HEK293 (cell line): ENCODE data around the gene PTGIR.

Experiments used
- RBAK ChIP-seq: fragments of 450-650 bp; formaldehyde crosslinking; IDR thresholded peaks from 2 replicates; pipeline ENCODE4 v1.5.1; 2016; ENCODE audit warnings: missing biosample characterization, missing genetic modification characterization
- ZBTB21 ChIP-seq: fragments of 450-650 bp; formaldehyde crosslinking; IDR thresholded peaks from 2 replicates; pipeline ENCODE4 v1.5.1; 2017; ENCODE audit warnings: missing biosample characterization, missing genetic modification characterization
- ZNF239 ChIP-seq: fragments of 450-650 bp; formaldehyde crosslinking; IDR thresholded peaks from 2 replicates; pipeline ENCODE4 v1.5.1; 2016; ENCODE audit warnings: missing biosample characterization, missing genetic modification characterization
- ZNF24 ChIP-seq: fragments of 450-650 bp; formaldehyde crosslinking; IDR thresholded peaks from 2 replicates; pipeline ENCODE4 v1.5.1; 2016; ENCODE audit warnings: missing biosample characterization, missing genetic modification characterization
- ZNF248 ChIP-seq: fragments of 450-650 bp; formaldehyde crosslinking; IDR thresholded peaks from 2 replicates; pipeline ENCODE4 v1.5.1; 2017; ENCODE audit warnings: missing biosample characterization, missing genetic modification characterization
- ZNF292 ChIP-seq: fragments of 450-650 bp; formaldehyde crosslinking; IDR thresholded peaks from 2 replicates; pipeline ENCODE4 v1.5.1; 2016; ENCODE audit warnings: low read depth, missing biosample characterization, missing genetic modification characterization, borderline replicate concordance
- ZNF501 ChIP-seq: fragments of 450-650 bp; formaldehyde crosslinking; IDR thresholded peaks from 2 replicates; pipeline ENCODE4 v1.5.1; 2016; ENCODE audit warnings: missing biosample characterization, missing genetic modification characterization
- ZNF791 ChIP-seq: fragments of 450-650 bp; formaldehyde crosslinking; IDR thresholded peaks from 2 replicates; pipeline ENCODE4 v1.5.1; 2016; ENCODE audit warnings: missing biosample characterization, missing genetic modification characterization
- TF ChIP-seq, protein P1 (sequence below): fragments of 450-650 bp; formaldehyde crosslinking; IDR thresholded peaks from 2 replicates; pipeline ENCODE4 v1.5.1; 2016; ENCODE audit warnings: missing biosample characterization, missing genetic modification characterization
- TF ChIP-seq, protein P2 (sequence below): fragments of 450-650 bp; formaldehyde crosslinking; IDR thresholded peaks from 2 replicates; pipeline ENCODE4 v1.5.1; 2016; ENCODE audit warnings: missing biosample characterization, missing genetic modification characterization

DNA sequence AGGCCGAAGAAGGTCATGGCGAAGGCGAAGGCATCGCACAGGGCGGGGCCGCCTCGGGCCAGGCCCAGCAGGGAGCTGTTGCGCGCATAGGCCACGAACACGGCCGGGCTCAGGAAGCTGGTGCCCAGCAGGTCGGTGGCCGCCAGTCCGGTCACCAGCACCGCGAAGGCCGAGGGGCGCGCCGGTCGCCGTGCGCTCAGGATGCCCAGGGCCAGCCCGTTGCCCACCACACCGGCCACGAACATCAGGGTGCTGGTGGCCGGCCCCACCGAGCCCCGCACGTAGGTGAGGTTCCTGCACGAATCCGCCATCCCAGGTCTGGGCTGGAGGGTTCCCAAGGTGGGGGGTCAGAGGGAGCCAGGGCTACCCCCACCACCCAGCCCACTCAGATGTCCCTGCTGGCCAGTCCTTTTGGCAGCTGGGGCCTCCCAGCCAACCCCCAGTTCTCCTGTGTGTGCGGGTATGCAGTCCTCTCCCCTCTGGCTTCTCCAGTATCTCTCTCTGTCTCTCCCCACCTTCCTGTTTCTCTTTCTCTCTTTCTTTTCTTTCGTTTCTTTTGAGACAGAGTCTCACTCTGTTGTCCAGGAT is 880 bp downstream of the PTGIR start:
- TF ChIP-seq ZNF239 (tag by site-specific recombination) = no peak
- no peak for TF ChIP-seq ZBTB21 (tag by site-specific recombination)
- TF ChIP-seq, protein P1, sequence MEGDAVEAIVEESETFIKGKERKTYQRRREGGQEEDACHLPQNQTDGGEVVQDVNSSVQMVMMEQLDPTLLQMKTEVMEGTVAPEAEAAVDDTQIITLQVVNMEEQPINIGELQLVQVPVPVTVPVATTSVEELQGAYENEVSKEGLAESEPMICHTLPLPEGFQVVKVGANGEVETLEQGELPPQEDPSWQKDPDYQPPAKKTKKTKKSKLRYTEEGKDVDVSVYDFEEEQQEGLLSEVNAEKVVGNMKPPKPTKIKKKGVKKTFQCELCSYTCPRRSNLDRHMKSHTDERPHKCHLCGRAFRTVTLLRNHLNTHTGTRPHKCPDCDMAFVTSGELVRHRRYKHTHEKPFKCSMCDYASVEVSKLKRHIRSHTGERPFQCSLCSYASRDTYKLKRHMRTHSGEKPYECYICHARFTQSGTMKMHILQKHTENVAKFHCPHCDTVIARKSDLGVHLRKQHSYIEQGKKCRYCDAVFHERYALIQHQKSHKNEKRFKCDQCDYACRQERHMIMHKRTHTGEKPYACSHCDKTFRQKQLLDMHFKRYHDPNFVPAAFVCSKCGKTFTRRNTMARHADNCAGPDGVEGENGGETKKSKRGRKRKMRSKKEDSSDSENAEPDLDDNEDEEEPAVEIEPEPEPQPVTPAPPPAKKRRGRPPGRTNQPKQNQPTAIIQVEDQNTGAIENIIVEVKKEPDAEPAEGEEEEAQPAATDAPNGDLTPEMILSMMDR = no peak
- TF ChIP-seq RBAK (tag by site-specific recombination) = no peak
- TF ChIP-seq ZNF248 = no peak
- no peak for TF ChIP-seq ZNF24 (tag by site-specific recombination)
- TF ChIP-seq ZNF292 = no peak
- TF ChIP-seq, protein P2, sequence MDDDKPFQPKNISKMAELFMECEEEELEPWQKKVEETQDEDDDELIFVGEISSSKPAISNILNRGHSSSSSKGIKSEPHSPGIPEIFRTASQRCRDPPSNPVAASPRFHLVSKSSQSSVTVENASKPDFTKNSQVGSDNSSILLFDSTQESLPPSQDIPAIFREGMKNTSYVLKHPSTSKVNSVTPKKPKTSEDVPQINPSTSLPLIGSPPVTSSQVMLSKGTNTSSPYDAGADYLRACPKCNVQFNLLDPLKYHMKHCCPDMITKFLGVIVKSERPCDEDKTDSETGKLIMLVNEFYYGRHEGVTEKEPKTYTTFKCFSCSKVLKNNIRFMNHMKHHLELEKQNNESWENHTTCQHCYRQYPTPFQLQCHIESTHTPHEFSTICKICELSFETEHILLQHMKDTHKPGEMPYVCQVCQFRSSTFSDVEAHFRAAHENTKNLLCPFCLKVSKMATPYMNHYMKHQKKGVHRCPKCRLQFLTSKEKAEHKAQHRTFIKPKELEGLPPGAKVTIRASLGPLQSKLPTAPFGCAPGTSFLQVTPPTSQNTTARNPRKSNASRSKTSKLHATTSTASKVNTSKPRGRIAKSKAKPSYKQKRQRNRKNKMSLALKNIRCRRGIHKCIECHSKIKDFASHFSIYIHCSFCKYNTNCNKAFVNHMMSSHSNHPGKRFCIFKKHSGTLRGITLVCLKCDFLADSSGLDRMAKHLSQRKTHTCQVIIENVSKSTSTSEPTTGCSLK (tag by site-specific recombination) = no peak
- TF ChIP-seq ZNF791 (tag by site-specific recombination) = no peak
- no peak for TF ChIP-seq ZNF501 (tag by site-specific recombination)
